Peyer's patch (tissue), 4 donors: ENCODE results near the gene LOC101059915.
"Not testable (repeated sequence)": the region's sequence is repeated elsewhere in the genome, so short reads cannot be mapped to it uniquely, and the experiment has no call there.

Source experiments
- DNase-seq, 3 donors: peaks; one replicate each; pipeline ENCODE4 v3.0.0-alpha.2; 2017 to 2019
- H3K27ac ChIP-seq, 4 donors: fragments of 200-600 bp; sonication (generic); one replicate each; pipeline ENCODE4 v1.5.1; 2016 to 2019
- H3K27me3 ChIP-seq, 2 donors: fragments of 200-600 bp; sonication (generic); one replicate each; pipeline ENCODE4 v1.5.1; 2019
- H3K36me3 ChIP-seq, 3 donors: fragments of 200-600 bp; sonication (generic); one replicate each; pipeline ENCODE4 v1.5.1; 2016 to 2019
- H3K4me1 ChIP-seq, 4 donors: fragments of 200-600 bp; sonication (generic); one replicate each; pipeline ENCODE4 v1.5.1; 2016 to 2019
- H3K4me3 ChIP-seq, 4 donors: fragments of 200-600 bp; sonication (generic); 1 replicate in 3 of 4; 2 replicates in 1 of 4; pipeline ENCODE4 v1.5.1; 2016 to 2019; ENCODE audit warnings: mild to moderate bottlenecking in 1 of 4
- H3K9me3 ChIP-seq, 4 donors: fragments of 200-600 bp; sonication (generic); one replicate each; pipeline ENCODE4 v1.5.1; 2016 to 2019; ENCODE audit warnings: mild to moderate bottlenecking in 1 of 4
- POLR2A ChIP-seq, 2 donors: fragments of 450-650 bp; IDR thresholded peaks; one replicate each; pipeline ENCODE4 v1.5.1; 2017; ENCODE audit warnings: antibody characterized with exemption in 2 of 2, mild to moderate bottlenecking in 2 of 2, moderate library complexity in 2 of 2
- TF ChIP-seq, protein P1 (sequence below), 6 experiments: fragments of 450-650 bp in 4 of 6; fragments of 200-600 bp in 2 of 6; sonication (generic) in 1 of 6; IDR thresholded peaks; one replicate each; pipeline ENCODE4 v1.5.1; 2017 to 2019; ENCODE audit warnings: antibody characterized with exemption in 6 of 6, mild to moderate bottlenecking in 3 of 6, moderate library complexity in 1 of 6

LOC101059915 gene

DNA sequence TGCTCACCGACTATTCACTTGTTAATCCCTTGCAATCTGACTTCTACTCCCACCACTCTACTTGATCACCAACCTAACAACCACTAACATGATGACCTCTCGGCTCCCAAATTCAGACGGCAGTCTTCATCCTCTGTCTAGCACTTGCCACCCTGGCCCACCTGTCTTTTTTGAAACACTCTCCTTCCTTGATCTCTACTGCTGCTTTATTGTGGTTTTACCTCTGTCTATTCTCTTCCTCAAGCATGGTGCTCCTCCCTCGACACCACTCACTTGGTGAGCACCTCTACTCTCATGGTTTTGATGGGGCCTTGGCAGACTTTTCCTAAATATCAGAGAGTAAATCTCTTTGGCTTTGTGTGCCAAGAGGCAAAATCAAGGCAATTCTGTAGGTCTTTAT lies 27.3 kb upstream of the LOC101059915 start:
- H3K27ac ChIP-seq = no peak overlapping the region
- no peaks in the 10 kb centered on the region for H3K27me3 ChIP-seq
- H3K4me3 ChIP-seq = no peak overlapping the region
- H3K9me3 ChIP-seq = no peaks in the 10 kb centered on the region
- TF ChIP-seq, protein P1, sequence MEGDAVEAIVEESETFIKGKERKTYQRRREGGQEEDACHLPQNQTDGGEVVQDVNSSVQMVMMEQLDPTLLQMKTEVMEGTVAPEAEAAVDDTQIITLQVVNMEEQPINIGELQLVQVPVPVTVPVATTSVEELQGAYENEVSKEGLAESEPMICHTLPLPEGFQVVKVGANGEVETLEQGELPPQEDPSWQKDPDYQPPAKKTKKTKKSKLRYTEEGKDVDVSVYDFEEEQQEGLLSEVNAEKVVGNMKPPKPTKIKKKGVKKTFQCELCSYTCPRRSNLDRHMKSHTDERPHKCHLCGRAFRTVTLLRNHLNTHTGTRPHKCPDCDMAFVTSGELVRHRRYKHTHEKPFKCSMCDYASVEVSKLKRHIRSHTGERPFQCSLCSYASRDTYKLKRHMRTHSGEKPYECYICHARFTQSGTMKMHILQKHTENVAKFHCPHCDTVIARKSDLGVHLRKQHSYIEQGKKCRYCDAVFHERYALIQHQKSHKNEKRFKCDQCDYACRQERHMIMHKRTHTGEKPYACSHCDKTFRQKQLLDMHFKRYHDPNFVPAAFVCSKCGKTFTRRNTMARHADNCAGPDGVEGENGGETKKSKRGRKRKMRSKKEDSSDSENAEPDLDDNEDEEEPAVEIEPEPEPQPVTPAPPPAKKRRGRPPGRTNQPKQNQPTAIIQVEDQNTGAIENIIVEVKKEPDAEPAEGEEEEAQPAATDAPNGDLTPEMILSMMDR (IDR thresholded peaks at IDR 0.05) = no peak
- no peak for TF ChIP-seq POLR2A (IDR thresholded peaks at IDR 0.05)
- DNase-seq = no peak
- no peaks in the 10 kb centered on the region for H3K36me3 ChIP-seq
- H3K4me1 ChIP-seq = no peaks in the 10 kb centered on the region

DNA sequence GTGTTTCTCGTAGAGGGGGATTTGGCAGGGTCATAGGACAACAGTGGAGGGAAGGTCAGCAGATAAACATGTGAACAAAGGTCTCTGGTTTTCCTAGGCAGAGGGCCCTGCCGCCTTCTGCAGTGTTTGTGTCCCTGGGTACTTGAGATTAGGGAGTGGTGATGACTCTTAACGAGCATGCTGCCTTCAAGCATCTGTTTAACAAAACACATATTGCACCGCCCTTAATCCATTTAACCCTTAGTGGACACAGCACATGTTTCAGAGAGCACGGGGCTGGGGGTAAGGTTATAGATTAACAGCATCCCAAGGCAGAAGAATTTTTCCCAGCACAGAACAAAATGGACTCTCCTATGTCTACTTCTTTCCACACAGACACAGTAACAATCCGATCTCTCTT lies 22.9 kb upstream of the LOC101059915 start:
- H3K4me1 ChIP-seq, H3K36me3 ChIP-seq, DNase-seq, H3K9me3 ChIP-seq, H3K27me3 ChIP-seq, H3K27ac ChIP-seq, H3K4me3 ChIP-seq: not testable (repeated sequence)

DNA sequence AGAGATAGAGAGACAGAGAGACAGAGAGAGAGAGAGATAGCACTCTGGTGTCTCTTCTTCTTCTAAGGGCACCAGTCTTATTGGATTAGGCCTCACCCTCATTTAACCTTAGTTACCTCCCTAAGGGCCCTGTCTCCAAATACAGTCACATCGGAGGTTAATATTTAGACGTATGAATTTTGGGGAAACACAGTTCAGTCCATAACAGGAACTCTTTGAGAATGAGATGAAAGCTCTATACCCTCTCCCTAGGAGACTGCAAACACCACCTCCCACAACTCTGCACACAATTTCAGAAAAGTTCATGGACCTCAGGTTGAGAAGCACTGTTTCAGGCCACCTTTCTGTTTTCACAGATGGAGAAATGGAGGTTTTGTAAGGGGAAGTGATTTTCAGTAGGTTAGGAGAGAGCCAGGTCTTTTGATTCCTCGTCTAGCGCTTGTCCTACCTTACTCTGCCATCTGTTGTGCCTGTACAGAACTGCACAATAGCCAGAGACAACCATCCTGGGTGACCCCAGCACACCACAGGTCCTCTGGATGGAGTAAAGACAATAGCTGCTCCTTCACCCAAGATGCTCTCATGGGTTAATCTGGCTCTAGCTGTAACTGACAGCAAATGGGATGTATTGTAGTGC lies 16.9 kb upstream of the LOC101059915 start:
- no peak overlapping the region for H3K27ac ChIP-seq
- no peaks in the 10 kb centered on the region for H3K9me3 ChIP-seq
- no peaks in the 10 kb centered on the region for H3K4me1 ChIP-seq
- TF ChIP-seq, protein P1 (IDR thresholded peaks at IDR 0.05) = peak in 4 of 6 experiments; percentile 38 to 70 (median 62)
- no peak for TF ChIP-seq POLR2A (IDR thresholded peaks at IDR 0.05)
- no peak overlapping the region for H3K4me3 ChIP-seq
- no peaks in the 10 kb centered on the region for H3K27me3 ChIP-seq
- H3K36me3 ChIP-seq = no peaks in the 10 kb centered on the region
- DNase-seq = peak in 1 of 3 donors; percentile 56

DNA sequence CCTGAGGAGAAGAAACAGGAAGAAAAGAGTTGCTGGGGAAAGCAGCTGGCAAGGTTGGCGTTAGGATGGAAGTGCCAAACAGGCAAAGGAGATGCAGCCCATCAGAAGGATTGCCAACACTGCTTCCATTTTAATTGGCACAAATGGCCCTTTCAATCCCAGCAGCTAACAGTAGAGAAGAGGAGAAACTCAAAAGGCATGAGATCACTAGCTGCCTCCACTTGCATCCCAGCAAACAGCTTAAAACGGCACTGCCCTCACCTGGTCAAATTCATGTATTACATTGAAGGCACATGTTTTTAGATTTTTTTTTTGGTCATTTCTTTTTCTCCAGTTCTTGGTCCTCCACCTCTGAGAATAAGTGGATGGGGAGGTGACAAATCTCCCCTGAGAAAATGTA lies 14.9 kb upstream of the LOC101059915 start:
- DNase-seq = peak in 2 of 3 donors; percentile 40 to 72

DNA sequence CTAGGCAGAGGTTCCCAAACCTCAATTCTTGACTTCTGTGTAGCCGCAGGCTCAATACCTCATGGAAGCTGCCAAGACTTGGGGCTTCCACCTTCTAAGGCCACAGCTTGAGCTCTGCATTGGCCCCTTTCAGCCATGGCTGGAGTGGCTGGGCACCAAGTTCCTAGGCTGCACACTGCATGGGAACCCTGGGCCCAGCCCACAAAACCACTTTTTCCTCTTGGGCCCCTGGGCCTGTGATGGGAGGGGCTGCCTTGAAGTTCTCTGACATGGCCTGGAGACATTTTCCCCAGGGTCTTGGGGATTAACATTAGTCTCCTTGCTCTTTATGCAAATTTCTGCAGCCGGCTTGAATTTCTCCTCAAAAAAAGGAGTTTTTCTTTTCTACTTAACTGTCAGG lies 14.0 kb upstream of the LOC101059915 start:
- no peak for DNase-seq
- Histone ChIP-seq H3K36me3 (no peaks in the 10 kb centered on the region), H3K9me3 (no peaks in the 10 kb centered on the region), H3K4me3 (no peak overlapping the region), H3K4me1 (no peaks in the 10 kb centered on the region), H3K27me3 (no peaks in the 10 kb centered on the region), H3K27ac (no peak overlapping the region)
- TF ChIP-seq POLR2A (IDR thresholded peaks at IDR 0.05) = no peak
- TF ChIP-seq, protein P1 (IDR thresholded peaks at IDR 0.05) = no peak

More for the DNA sequence above, 14.9 kb upstream of the LOC101059915 start:
- TF ChIP-seq, protein P1 (IDR thresholded peaks at IDR 0.05) = peak in 5 of 6 experiments; percentile 32 to 65 (median 59)
- TF ChIP-seq POLR2A (IDR thresholded peaks at IDR 0.05) = no peak
- Histone ChIP-seq H3K27me3 (no peaks in the 10 kb centered on the region), H3K9me3 (no peaks in the 10 kb centered on the region), H3K27ac (no peak overlapping the region), H3K36me3 (no peaks in the 10 kb centered on the region), H3K4me3 (no peak overlapping the region), H3K4me1 (no peaks in the 10 kb centered on the region)

DNA sequence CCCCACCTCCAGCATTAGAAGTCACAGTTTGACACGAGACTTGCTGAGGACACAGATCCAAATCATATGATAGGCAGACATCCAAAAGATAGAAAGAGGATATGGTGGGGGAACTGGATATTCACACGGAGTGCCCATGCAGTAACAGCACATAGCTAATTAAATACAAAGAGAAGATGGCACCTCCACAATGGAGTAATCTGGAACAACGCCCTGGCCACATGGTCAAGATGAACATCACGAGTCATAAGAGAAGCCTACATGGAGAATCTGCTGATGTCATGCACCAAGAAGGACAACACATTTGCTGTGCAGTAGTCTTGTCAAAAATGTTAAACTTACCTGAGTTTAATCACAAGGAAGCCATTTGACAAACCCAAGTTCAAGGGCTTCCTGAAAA lies 10.1 kb upstream of the LOC101059915 start:
- Histone ChIP-seq H3K4me1 (no peaks in the 10 kb centered on the region), H3K9me3 (no peaks in the 10 kb centered on the region), H3K36me3 (no peaks in the 10 kb centered on the region), H3K27ac (no peak overlapping the region), H3K4me3 (no peak overlapping the region), H3K27me3 (no peaks in the 10 kb centered on the region)
- no peak for TF ChIP-seq POLR2A (IDR thresholded peaks at IDR 0.05)
- TF ChIP-seq, protein P1 (IDR thresholded peaks at IDR 0.05) = no peak
- no peak for DNase-seq
